WTC11 (cell line): ENCODE data around the gene SHISA6. TPM values are rescaled to one million over a fixed set of nuclear protein-coding genes. Genes with fewer than 3 reads are reported as not detected.

Experiments used
- ATAC-seq: fragments of 200-7000 bp; cut with Tn5 transposase; 2 replicates; pipeline ENCODE4 v1.10.0; 2021; ENCODE audit warnings: mild to moderate bottlenecking, moderate library complexity
- CTCF ChIA-PET: fragments of 300-600 bp; sonication (Branson Sonifier 250); formaldehyde crosslinking; loops from one replicate; lab custom pipeline; 2021; ENCODE audit warnings: antibody characterized with exemption; lab: Charles Lee
- POLR2A ChIA-PET: fragments of 350-600 bp; sonication (Branson Sonifier 250); formaldehyde crosslinking; loops from one replicate; lab custom pipeline; 2021; ENCODE audit warnings: antibody characterized with exemption; lab: Charles Lee
- DNase-seq: peaks from one replicate; pipeline ENCODE4 v3.0.0; 2021; ENCODE audit warnings: low spot score
- H3K27ac Mint-ChIP-seq: 2 replicates; pipeline ENCODE4 v1.8.0; 2021; ENCODE audit warnings: mixed read lengths
- H3K27me3 Mint-ChIP-seq: 2 replicates; pipeline ENCODE4 v1.8.0; 2021; ENCODE audit warnings: low read depth, mild to moderate bottlenecking, moderate library complexity, mixed read lengths
- H3K36me3 Mint-ChIP-seq: 2 replicates; pipeline ENCODE4 v1.8.0; 2021; ENCODE audit warnings: mixed read lengths
- H3K4me1 Mint-ChIP-seq: 2 replicates; pipeline ENCODE4 v1.8.0; 2022; ENCODE audit warnings: mixed read lengths
- H3K4me3 Mint-ChIP-seq: 2 replicates; pipeline ENCODE4 v1.8.0; 2021; ENCODE audit warnings: mild to moderate bottlenecking, moderate library complexity, mixed read lengths
- H3K9me3 Mint-ChIP-seq: 2 replicates; pipeline ENCODE4 v1.8.0; 2021; ENCODE audit warnings: mixed read lengths
- ESRRA ChIP-seq: sonication (generic); formaldehyde crosslinking; IDR thresholded peaks from 2 replicates; pipeline ENCODE4 v1.8.1; 2022; ENCODE audit warnings: mild to moderate bottlenecking, missing genetic modification reagents, borderline replicate concordance
- ETV6 ChIP-seq: sonication (generic); formaldehyde crosslinking; IDR thresholded peaks from 2 replicates; pipeline ENCODE4 v1.8.1; 2022; ENCODE audit warnings: mild to moderate bottlenecking, missing genetic modification reagents
- FOXK1 ChIP-seq: sonication (generic); formaldehyde crosslinking; IDR thresholded peaks from 2 replicates; pipeline ENCODE4 v1.8.0; 2022; ENCODE audit warnings: mild to moderate bottlenecking, moderate library complexity, missing genetic modification reagents
- FOXP1 ChIP-seq: sonication (generic); formaldehyde crosslinking; IDR thresholded peaks from 2 replicates; pipeline ENCODE4 v1.8.0; 2022; ENCODE audit warnings: missing genetic modification reagents, mild to moderate bottlenecking, moderate library complexity, borderline replicate concordance
- GABPB1 ChIP-seq: sonication (generic); formaldehyde crosslinking; IDR thresholded peaks from 2 replicates; pipeline ENCODE4 v1.8.1; 2023; ENCODE audit warnings: mild to moderate bottlenecking, missing genetic modification reagents
- JUN ChIP-seq: sonication (generic); formaldehyde crosslinking; IDR thresholded peaks from 2 replicates; pipeline ENCODE4 v1.8.0; 2023; ENCODE audit warnings: mild to moderate bottlenecking, missing genetic modification reagents
- MXD4 ChIP-seq: fragments of 250-450 bp; sonication (Bioruptor Pico); IDR thresholded peaks from 2 replicates; pipeline ENCODE4 v1.8.0; 2021; ENCODE audit warnings: mild to moderate bottlenecking, moderate library complexity, borderline replicate concordance
- NFYB ChIP-seq: sonication (generic); formaldehyde crosslinking; conservative IDR thresholded peaks from 2 replicates; pipeline ENCODE4 v1.8.0; 2022; ENCODE audit warnings: low read depth, missing genetic modification reagents
- NR1H2 ChIP-seq: sonication (generic); formaldehyde crosslinking; IDR thresholded peaks from 2 replicates; pipeline ENCODE4 v1.9.0; 2021; ENCODE audit warnings: mild to moderate bottlenecking, moderate library complexity, missing genetic modification reagents
- NR2C2 ChIP-seq: sonication (generic); formaldehyde crosslinking; IDR thresholded peaks from 2 replicates; pipeline ENCODE4 v1.8.0; 2022; ENCODE audit warnings: mild to moderate bottlenecking, missing genetic modification reagents
- NR3C1 ChIP-seq: sonication (generic); formaldehyde crosslinking; conservative IDR thresholded peaks from 2 replicates; pipeline ENCODE4 v1.8.1; 2023; ENCODE audit warnings: low read depth, mild to moderate bottlenecking, missing genetic modification reagents
- SOX15 ChIP-seq: fragments of 250-450 bp; sonication (Bioruptor Pico); IDR thresholded peaks from 2 replicates; pipeline ENCODE4 v1.9.0; 2021; ENCODE audit warnings: mild to moderate bottlenecking
- TEAD4 ChIP-seq: sonication (generic); formaldehyde crosslinking; IDR thresholded peaks from 2 replicates; pipeline ENCODE4 v1.8.0; 2022; ENCODE audit warnings: mild to moderate bottlenecking, missing genetic modification reagents
- ZNF121 ChIP-seq: sonication (generic); formaldehyde crosslinking; IDR thresholded peaks from 2 replicates; pipeline ENCODE4 v1.8.0; 2023; ENCODE audit warnings: missing genetic modification reagents
- total RNA-seq: library from RNA; stranded (reverse); gene quantifications from 3 replicates; pipeline ENCODE4 v1.2.3, GENCODE V29; 2021
- TF ChIP-seq, protein P1 (sequence below): fragments of 250-450 bp; sonication (Bioruptor Pico); IDR thresholded peaks from 2 replicates; pipeline ENCODE4 v1.8.0; 2021; ENCODE audit warnings: mild to moderate bottlenecking
- TF ChIP-seq, protein P2 (sequence below): sonication (generic); formaldehyde crosslinking; IDR thresholded peaks from 2 replicates; pipeline ENCODE4 v1.8.0; 2023; ENCODE audit warnings: missing genetic modification reagents
- TF ChIP-seq, protein P3 (sequence below): sonication (generic); formaldehyde crosslinking; IDR thresholded peaks from 2 replicates; pipeline ENCODE4 v1.8.1; 2022; ENCODE audit warnings: low read depth, missing genetic modification reagents, borderline replicate concordance
- TF ChIP-seq, protein P4 (sequence below): sonication (generic); formaldehyde crosslinking; IDR thresholded peaks from 2 replicates; pipeline ENCODE4 v1.8.1; 2023; ENCODE audit warnings: mild to moderate bottlenecking, missing genetic modification reagents, moderate library complexity
- TF ChIP-seq, protein P5 (sequence below): sonication (generic); formaldehyde crosslinking; IDR thresholded peaks from 2 replicates; pipeline ENCODE4 v1.8.0; 2022; ENCODE audit warnings: mild to moderate bottlenecking, missing genetic modification reagents
- TF ChIP-seq, protein P6 (sequence below): sonication (generic); formaldehyde crosslinking; conservative IDR thresholded peaks from 2 replicates; pipeline ENCODE4 v1.8.1; 2022; ENCODE audit warnings: mild to moderate bottlenecking, missing genetic modification reagents
- TF ChIP-seq, protein P7 (sequence below): sonication (generic); formaldehyde crosslinking; IDR thresholded peaks from 2 replicates; pipeline ENCODE4 v1.8.1; 2023; ENCODE audit warnings: mild to moderate bottlenecking, missing genetic modification reagents, borderline replicate concordance

SHISA6 gene
- total RNA-seq, 1 experiment from 2014 or later, result 1.1 TPM

DNA sequence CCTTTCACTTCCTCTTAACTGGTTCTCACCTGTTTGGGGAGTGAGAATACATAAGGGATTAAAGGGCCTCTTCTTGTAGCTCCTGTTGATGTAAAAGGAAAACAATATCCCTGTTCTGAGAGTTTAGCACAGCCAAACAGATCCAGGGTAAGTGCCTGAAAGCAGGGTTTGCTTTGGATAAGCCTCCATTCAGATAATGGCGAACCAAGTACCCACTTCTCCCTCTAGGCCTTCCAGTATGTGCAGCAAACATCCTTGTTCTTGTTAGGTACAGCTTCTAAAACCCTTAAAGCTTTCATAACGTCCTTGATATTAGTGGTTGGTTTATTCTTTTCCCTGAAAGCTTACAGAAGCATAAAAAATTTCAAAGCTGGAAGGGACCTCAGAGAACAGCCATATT is 226.6 kb downstream of the SHISA6 start:
- Mint-ChIP-seq H3K36me3 (peaks cover 65% of the 10 kb centered on the region), H3K27ac (no peak overlapping the region), H3K4me3 (no peak overlapping the region), H3K4me1 (no peaks in the 10 kb centered on the region), H3K9me3 (peaks cover 75% of the 10 kb centered on the region), H3K27me3 (peaks cover 14% of the 10 kb centered on the region)
- POLR2A ChIA-PET, result no interaction called here
- DNase-seq (no peak), ATAC-seq (no peak)
- CTCF ChIA-PET, result no interaction called here
- TF ChIP-seq FOXK1 (CRISPR knock-in tag) (no peak), TEAD4 (CRISPR knock-in tag) (no peak), NR3C1 (CRISPR knock-in tag) (no peak), GABPB1 (CRISPR knock-in tag) (no peak), NR1H2 (no peak), SOX15 (CRISPR knock-in tag) (no peak), JUN (no peak), ESRRA (no peak), NFYB (CRISPR knock-in tag) (no peak), ETV6 (CRISPR knock-in tag) (no peak), FOXP1 (CRISPR knock-in tag) (no peak), NR2C2 (no peak)
- TF ChIP-seq, protein P1, sequence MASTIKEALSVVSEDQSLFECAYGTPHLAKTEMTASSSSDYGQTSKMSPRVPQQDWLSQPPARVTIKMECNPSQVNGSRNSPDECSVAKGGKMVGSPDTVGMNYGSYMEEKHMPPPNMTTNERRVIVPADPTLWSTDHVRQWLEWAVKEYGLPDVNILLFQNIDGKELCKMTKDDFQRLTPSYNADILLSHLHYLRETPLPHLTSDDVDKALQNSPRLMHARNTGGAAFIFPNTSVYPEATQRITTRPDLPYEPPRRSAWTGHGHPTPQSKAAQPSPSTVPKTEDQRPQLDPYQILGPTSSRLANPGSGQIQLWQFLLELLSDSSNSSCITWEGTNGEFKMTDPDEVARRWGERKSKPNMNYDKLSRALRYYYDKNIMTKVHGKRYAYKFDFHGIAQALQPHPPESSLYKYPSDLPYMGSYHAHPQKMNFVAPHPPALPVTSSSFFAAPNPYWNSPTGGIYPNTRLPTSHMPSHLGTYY (CRISPR knock-in tag), result no peak
- TF ChIP-seq, protein P2, sequence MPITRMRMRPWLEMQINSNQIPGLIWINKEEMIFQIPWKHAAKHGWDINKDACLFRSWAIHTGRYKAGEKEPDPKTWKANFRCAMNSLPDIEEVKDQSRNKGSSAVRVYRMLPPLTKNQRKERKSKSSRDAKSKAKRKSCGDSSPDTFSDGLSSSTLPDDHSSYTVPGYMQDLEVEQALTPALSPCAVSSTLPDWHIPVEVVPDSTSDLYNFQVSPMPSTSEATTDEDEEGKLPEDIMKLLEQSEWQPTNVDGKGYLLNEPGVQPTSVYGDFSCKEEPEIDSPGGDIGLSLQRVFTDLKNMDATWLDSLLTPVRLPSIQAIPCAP (CRISPR knock-in tag), result no peak
- TF ChIP-seq, protein P3, sequence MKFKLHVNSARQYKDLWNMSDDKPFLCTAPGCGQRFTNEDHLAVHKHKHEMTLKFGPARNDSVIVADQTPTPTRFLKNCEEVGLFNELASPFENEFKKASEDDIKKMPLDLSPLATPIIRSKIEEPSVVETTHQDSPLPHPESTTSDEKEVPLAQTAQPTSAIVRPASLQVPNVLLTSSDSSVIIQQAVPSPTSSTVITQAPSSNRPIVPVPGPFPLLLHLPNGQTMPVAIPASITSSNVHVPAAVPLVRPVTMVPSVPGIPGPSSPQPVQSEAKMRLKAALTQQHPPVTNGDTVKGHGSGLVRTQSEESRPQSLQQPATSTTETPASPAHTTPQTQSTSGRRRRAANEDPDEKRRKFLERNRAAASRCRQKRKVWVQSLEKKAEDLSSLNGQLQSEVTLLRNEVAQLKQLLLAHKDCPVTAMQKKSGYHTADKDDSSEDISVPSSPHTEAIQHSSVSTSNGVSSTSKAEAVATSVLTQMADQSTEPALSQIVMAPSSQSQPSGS (CRISPR knock-in tag), result no peak
- TF ChIP-seq, protein P4, sequence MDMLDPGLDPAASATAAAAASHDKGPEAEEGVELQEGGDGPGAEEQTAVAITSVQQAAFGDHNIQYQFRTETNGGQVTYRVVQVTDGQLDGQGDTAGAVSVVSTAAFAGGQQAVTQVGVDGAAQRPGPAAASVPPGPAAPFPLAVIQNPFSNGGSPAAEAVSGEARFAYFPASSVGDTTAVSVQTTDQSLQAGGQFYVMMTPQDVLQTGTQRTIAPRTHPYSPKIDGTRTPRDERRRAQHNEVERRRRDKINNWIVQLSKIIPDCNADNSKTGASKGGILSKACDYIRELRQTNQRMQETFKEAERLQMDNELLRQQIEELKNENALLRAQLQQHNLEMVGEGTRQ, result no peak

DNA sequence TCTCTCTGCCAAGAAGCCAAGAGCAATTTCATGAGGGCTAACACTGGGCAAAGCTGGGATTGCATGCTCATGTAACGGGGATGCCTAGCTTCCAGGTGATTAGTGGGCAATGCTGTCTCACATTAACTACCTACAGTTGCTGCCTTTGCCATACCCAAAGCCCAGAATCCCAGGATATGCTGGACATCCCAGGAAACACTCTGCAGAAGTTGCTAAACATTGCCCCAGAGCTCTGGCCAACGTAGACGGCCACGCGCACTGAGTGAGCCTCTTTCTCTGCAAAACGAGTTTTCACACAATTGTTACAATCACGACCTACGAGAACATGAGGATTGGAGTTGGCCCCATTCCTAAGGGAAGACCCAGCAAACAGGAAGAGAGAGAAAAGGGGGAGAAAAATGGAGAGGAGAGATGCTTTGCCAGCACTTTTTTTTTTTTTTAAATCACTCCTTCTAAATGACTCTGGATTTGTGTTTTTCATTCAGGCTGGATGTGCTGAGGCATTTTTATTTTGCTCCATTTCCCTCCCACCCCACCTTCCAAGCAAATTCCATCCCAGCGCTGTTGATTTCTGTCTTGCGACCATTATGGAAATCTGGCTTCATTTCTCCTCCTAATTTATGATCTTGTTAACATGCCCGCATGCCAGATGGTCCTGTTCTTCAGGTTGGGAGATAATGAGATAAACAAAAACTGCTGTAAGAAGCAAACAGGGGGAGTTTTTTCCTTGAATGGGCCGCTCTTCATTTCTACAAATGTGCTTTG is 244.5 kb downstream of the SHISA6 start:
- no peak for DNase-seq
- no peak overlapping the region for H3K4me3 Mint-ChIP-seq
- peaks cover 85% of the 10 kb centered on the region for H3K9me3 Mint-ChIP-seq
- ChIA-PET POLR2A (no interaction called here), CTCF (no interaction called here)
- TF ChIP-seq, protein P5, sequence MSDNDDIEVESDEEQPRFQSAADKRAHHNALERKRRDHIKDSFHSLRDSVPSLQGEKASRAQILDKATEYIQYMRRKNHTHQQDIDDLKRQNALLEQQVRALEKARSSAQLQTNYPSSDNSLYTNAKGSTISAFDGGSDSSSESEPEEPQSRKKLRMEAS (CRISPR knock-in tag), result no peak
- TF ChIP-seq, protein P6, sequence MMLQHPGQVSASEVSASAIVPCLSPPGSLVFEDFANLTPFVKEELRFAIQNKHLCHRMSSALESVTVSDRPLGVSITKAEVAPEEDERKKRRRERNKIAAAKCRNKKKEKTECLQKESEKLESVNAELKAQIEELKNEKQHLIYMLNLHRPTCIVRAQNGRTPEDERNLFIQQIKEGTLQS, result no peak
- TF ChIP-seq MXD4 (CRISPR knock-in tag) (no peak), ZNF121 (CRISPR knock-in tag) (no peak), ESRRA (no peak), NR2C2 (no peak), NFYB (CRISPR knock-in tag) (no peak)
- TF ChIP-seq, protein P7, sequence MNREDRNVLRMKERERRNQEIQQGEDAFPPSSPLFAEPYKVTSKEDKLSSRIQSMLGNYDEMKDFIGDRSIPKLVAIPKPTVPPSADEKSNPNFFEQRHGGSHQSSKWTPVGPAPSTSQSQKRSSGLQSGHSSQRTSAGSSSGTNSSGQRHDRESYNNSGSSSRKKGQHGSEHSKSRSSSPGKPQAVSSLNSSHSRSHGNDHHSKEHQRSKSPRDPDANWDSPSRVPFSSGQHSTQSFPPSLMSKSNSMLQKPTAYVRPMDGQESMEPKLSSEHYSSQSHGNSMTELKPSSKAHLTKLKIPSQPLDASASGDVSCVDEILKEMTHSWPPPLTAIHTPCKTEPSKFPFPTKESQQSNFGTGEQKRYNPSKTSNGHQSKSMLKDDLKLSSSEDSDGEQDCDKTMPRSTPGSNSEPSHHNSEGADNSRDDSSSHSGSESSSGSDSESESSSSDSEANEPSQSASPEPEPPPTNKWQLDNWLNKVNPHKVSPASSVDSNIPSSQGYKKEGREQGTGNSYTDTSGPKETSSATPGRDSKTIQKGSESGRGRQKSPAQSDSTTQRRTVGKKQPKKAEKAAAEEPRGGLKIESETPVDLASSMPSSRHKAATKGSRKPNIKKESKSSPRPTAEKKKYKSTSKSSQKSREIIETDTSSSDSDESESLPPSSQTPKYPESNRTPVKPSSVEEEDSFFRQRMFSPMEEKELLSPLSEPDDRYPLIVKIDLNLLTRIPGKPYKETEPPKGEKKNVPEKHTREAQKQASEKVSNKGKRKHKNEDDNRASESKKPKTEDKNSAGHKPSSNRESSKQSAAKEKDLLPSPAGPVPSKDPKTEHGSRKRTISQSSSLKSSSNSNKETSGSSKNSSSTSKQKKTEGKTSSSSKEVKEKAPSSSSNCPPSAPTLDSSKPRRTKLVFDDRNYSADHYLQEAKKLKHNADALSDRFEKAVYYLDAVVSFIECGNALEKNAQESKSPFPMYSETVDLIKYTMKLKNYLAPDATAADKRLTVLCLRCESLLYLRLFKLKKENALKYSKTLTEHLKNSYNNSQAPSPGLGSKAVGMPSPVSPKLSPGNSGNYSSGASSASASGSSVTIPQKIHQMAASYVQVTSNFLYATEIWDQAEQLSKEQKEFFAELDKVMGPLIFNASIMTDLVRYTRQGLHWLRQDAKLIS (CRISPR knock-in tag), result no peak
- peaks cover 60% of the 10 kb centered on the region for H3K36me3 Mint-ChIP-seq
- H3K27ac Mint-ChIP-seq, result no peak overlapping the region
- ATAC-seq, result no peak
- H3K27me3 Mint-ChIP-seq, result peaks cover 13% of the 10 kb centered on the region
- H3K4me1 Mint-ChIP-seq, result peaks cover 4% of the 10 kb centered on the region; the same call in 1 of the 2 replicates
